A549 (cell line): ENCODE data around the gene GOLGA2. TPM values are rescaled to one million over a fixed set of nuclear protein-coding genes. Genes with fewer than 3 reads are reported as not detected.

ENCODE experiments used
- ATAC-seq, 2 experiments: fragments of 200-7000 bp in 1 of 2; fragments of >200 bp in 1 of 2; cut with Nextera tagmentation in 1 of 2; cut with Tn5 transposase in 1 of 2; 3 replicates each; pipeline versions ENCODE4 v1.8.0 to v1.9.1; 2018 to 2020; ENCODE audit warnings: mild to moderate bottlenecking in 1 of 2, moderate library complexity in 1 of 2
- CTCF ChIA-PET: fragments of 300-600 bp; sonication (Branson Sonifier 250); formaldehyde crosslinking; extraction: SDS; loops from one replicate; lab custom pipeline; 2021; ENCODE audit warnings: antibody characterized with exemption, inconsistent platforms; lab: Yijun Ruan, JAX
- POLR2A ChIA-PET: fragments of 350-600 bp; formaldehyde crosslinking; extraction: SDS; loops from one replicate; lab custom pipeline; 2021; ENCODE audit warnings: antibody characterized with exemption, inconsistent platforms; lab: Yijun Ruan, JAX
- DNase-seq, 2 experiments: peaks; one replicate each; pipeline versions ENCODE4 v3.0.0 to v3.0.0-alpha.2; 2011 to 2016; ENCODE audit warnings: low read depth in 1 of 2, low spot score in 1 of 2
- FAIRE-seq: peaks from 2 replicates; lab custom pipeline; 2011; peaks lifted over from hg19 to GRCh38; lab: Jason Lieb, UNC
- H3K27ac ChIP-seq, 2 experiments: fragments of >200 bp; sonication (Bioruptor Twin); formaldehyde crosslinking; 3 replicates each; pipeline ENCODE4 v1.5.1; 2016 to 2017
- H3K4me1 ChIP-seq: fragments of >200 bp; sonication (Bioruptor Twin); formaldehyde crosslinking; 3 replicates; pipeline ENCODE4 v1.6.1; 2016
- H3K4me2 ChIP-seq: fragments of >200 bp; sonication (Bioruptor Twin); formaldehyde crosslinking; 3 replicates; pipeline ENCODE4 v1.6.1; 2016
- H3K4me3 ChIP-seq: fragments of >200 bp; sonication (Bioruptor Twin); formaldehyde crosslinking; 3 replicates; pipeline ENCODE4 v1.5.1; 2016
- H3K9me3 ChIP-seq: fragments of >200 bp; sonication (Bioruptor Twin); formaldehyde crosslinking; 3 replicates; pipeline ENCODE4 v1.6.1; 2016
- CBX2 ChIP-seq: fragments of 200-600 bp; sonication (generic); IDR thresholded peaks from 2 replicates; pipeline ENCODE4 v1.6.1; 2016; ENCODE audit warnings: low read depth, mild to moderate bottlenecking, borderline replicate concordance
- CBX8 ChIP-seq: fragments of 200-600 bp; sonication (generic); IDR thresholded peaks from 2 replicates; pipeline ENCODE4 v1.6.1; 2016
- CEBPB ChIP-seq, 2 experiments: fragments of >200 bp in 1 of 2; sonication (Bioruptor Twin) in 1 of 2; formaldehyde crosslinking in 1 of 2; IDR thresholded peaks; 2 replicates each; pipeline ENCODE4 v1.6.1; 2012 to 2016
- CHD2 ChIP-seq: fragments of 150-350 bp; IDR thresholded peaks from 2 replicates; pipeline ENCODE4 v1.6.1; 2014; ENCODE audit warnings: low read length; ENCODE audit not compliant: partially characterized antibody
- CHD4 ChIP-seq: fragments of 200-600 bp; sonication (generic); IDR thresholded peaks from 2 replicates; pipeline ENCODE4 v1.6.1; 2016; ENCODE audit warnings: antibody characterized with exemption, mild to moderate bottlenecking, borderline replicate concordance
- EHF ChIP-seq: fragments of 250-450 bp; sonication (Bioruptor Pico); IDR thresholded peaks from 2 replicates; pipeline ENCODE4 v1.5.0; 2020; ENCODE audit warnings: mild to moderate bottlenecking
- EHMT2 ChIP-seq: fragments of 200-600 bp; sonication (generic); IDR thresholded peaks from 2 replicates; pipeline ENCODE4 v1.6.1; 2016; ENCODE audit warnings: antibody characterized with exemption, low read depth, mild to moderate bottlenecking, moderate library complexity
- ESRRA ChIP-seq: fragments of 150-350 bp; IDR thresholded peaks from 2 replicates; pipeline ENCODE4 v1.6.1; 2014; ENCODE audit warnings: mild to moderate bottlenecking, low read length, borderline replicate concordance
- FOXS1 ChIP-seq: fragments of 250-450 bp; sonication (Bioruptor Pico); IDR thresholded peaks from 2 replicates; pipeline ENCODE4 v1.5.0; 2020; ENCODE audit warnings: mild to moderate bottlenecking, moderate library complexity
- GATA3 ChIP-seq: IDR thresholded peaks from 2 replicates; pipeline ENCODE4 v1.6.1; 2012; ENCODE audit warnings: borderline replicate concordance
- HMGXB4 ChIP-seq: fragments of 250-450 bp; sonication (Bioruptor Pico); IDR thresholded peaks from 2 replicates; pipeline ENCODE4 v1.5.0; 2021; ENCODE audit warnings: mild to moderate bottlenecking, moderate library complexity, borderline replicate concordance
- HOXA7 ChIP-seq: fragments of 250-450 bp; sonication (Bioruptor Pico); IDR thresholded peaks from 2 replicates; pipeline ENCODE4 v1.5.0; 2020; ENCODE audit warnings: mild to moderate bottlenecking, moderate library complexity
- HOXB13 ChIP-seq: fragments of 250-450 bp; sonication (Bioruptor Pico); IDR thresholded peaks from 2 replicates; pipeline ENCODE4 v1.5.0; 2020; ENCODE audit warnings: low read depth, mild to moderate bottlenecking, moderate library complexity
- JUN ChIP-seq, 2 experiments: fragments of >200 bp; sonication (Bioruptor Twin); formaldehyde crosslinking; IDR thresholded peaks; 2 replicates in 1 of 2; 3 replicates in 1 of 2; pipeline ENCODE4 v1.6.1; 2016 to 2017
- KDM1A ChIP-seq: fragments of 200-600 bp; sonication (generic); IDR thresholded peaks from 2 replicates; pipeline ENCODE4 v1.6.1; 2016; ENCODE audit warnings: low read depth, mild to moderate bottlenecking
- KDM5A ChIP-seq: fragments of 200-600 bp; sonication (generic); IDR thresholded peaks from 2 replicates; pipeline ENCODE4 v1.6.1; 2016; ENCODE audit warnings: antibody characterized with exemption, mild to moderate bottlenecking
- MAZ ChIP-seq: fragments of 150-350 bp; IDR thresholded peaks from 2 replicates; pipeline ENCODE4 v1.6.1; 2014; ENCODE audit warnings: antibody characterized with exemption, low read depth, low read length, borderline replicate concordance
- NFE2L2 ChIP-seq: fragments of 150-350 bp; conservative IDR thresholded peaks from 2 replicates; pipeline ENCODE4 v1.6.1; 2014; ENCODE audit warnings: low read length
- PHF8 ChIP-seq: fragments of 200-600 bp; sonication (generic); IDR thresholded peaks from 2 replicates; pipeline ENCODE4 v1.6.1; 2016; ENCODE audit warnings: low read depth, mild to moderate bottlenecking, antibody characterized with exemption, moderate library complexity, borderline replicate concordance
- RCOR1 ChIP-seq: fragments of 150-350 bp; IDR thresholded peaks from 2 replicates; pipeline ENCODE4 v1.6.1; 2014; ENCODE audit warnings: antibody characterized with exemption, low read length, low read depth
- RNF2 ChIP-seq: fragments of 200-600 bp; sonication (generic); IDR thresholded peaks from 2 replicates; pipeline ENCODE4 v1.6.1; 2016; ENCODE audit warnings: low read depth, mild to moderate bottlenecking, antibody characterized with exemption, moderate library complexity, borderline replicate concordance
- SREBF2 ChIP-seq: fragments of 450-650 bp; IDR thresholded peaks from 2 replicates; pipeline ENCODE4 v1.6.1; 2014; ENCODE audit warnings: mild to moderate bottlenecking, moderate library complexity
- TP53 ChIP-seq: fragments of 250-450 bp; sonication (Bioruptor Pico); IDR thresholded peaks from 2 replicates; pipeline ENCODE4 v1.5.0; 2021; ENCODE audit warnings: mild to moderate bottlenecking, moderate library complexity
- ZC3H11A ChIP-seq: fragments of 450-650 bp; IDR thresholded peaks from 2 replicates; pipeline ENCODE4 v1.6.1; 2014; ENCODE audit warnings: antibody characterized with exemption, mild to moderate bottlenecking
- ZFP36 ChIP-seq: fragments of 450-650 bp; IDR thresholded peaks from 2 replicates; pipeline ENCODE4 v1.6.1; 2014; ENCODE audit warnings: borderline replicate concordance; ENCODE audit not compliant: partially characterized antibody
- ZNF302 ChIP-seq: fragments of 250-450 bp; sonication (Bioruptor Pico); IDR thresholded peaks from 2 replicates; pipeline ENCODE4 v1.9.0; 2021; ENCODE audit warnings: inconsistent platforms, mild to moderate bottlenecking, moderate library complexity
- WGBS: methylation state at CpG from one replicate; pipeline ENCODE4 v1.1.6; 2017; ENCODE audit errors: missing lambda C conversion rate; 5-methylcytosine and 5-hydroxymethylcytosine counted together
- polyA plus RNA-seq, 4 experiments: library from polyadenylated mRNA; depleted of rRNA in 3 of 4; stranded (reverse); fragments of >200 nt; fragmentation: RNase III in 1 of 4; extraction: RNeasy Plus Mini Kit Qiagen cat#74134 plus additional on column Dnase treatment in 1 of 4; gene quantifications; 2 replicates in 3 of 4; 3 replicates in 1 of 4; pipeline ENCODE4 v1.2.3, GENCODE V29; 2011 to 2017
- TF ChIP-seq, protein P1 (sequence below): fragments of >200 bp; sonication (Bioruptor Twin); formaldehyde crosslinking; IDR thresholded peaks from 3 replicates; pipeline ENCODE4 v1.6.1; 2016
- TF ChIP-seq, protein P2 (sequence below): fragments of 450-650 bp; IDR thresholded peaks from 2 replicates; pipeline ENCODE4 v1.6.1; 2014; ENCODE audit warnings: antibody characterized with exemption
- TF ChIP-seq, protein P3 (sequence below): fragments of >200 bp; sonication (Bioruptor Twin); formaldehyde crosslinking; IDR thresholded peaks from 2 replicates; pipeline ENCODE4 v1.6.1; 2016
- TF ChIP-seq, protein P4 (sequence below): fragments of 150-350 bp; IDR thresholded peaks from 2 replicates; pipeline ENCODE4 v1.6.1; 2014; ENCODE audit warnings: low read depth, mild to moderate bottlenecking, low read length

Gene GOLGA2
- polyA plus RNA-seq, 2 of the 4 experiments (the other 2 are of a cell fraction), result 55.3 to 60.1 TPM

GRCh38 chr9:128222026-128222425 is 53.8 kb downstream of the GOLGA2 start:
- Histone ChIP-seq H3K27ac (no peak overlapping the region), H3K9me3 (no peaks in the 10 kb centered on the region), H3K4me3 (no peak overlapping the region), H3K4me1 (peaks cover 19% of the 10 kb centered on the region), H3K4me2 (no peak overlapping the region)
- DNase-seq, result no peak
- no peak for TF ChIP-seq EHF (CRISPR knock-in tag)
- TF ChIP-seq EHMT2, result no peak
- TF ChIP-seq HMGXB4 (CRISPR knock-in tag), result no peak
- no peak for TF ChIP-seq RCOR1
- TF ChIP-seq ZNF302 (CRISPR knock-in tag), result no peak
- TF ChIP-seq CEBPB (IDR thresholded peaks at IDR 0.05), result no peak
- TF ChIP-seq CBX2, result no peak
- no peak for TF ChIP-seq GATA3
- TF ChIP-seq PHF8, result no peak
- TF ChIP-seq ZFP36, result no peak
- TF ChIP-seq MAZ, result no peak
- no peak for TF ChIP-seq ZC3H11A
- TF ChIP-seq RNF2, result no peak
- TF ChIP-seq CHD4, result no peak
- TF ChIP-seq JUN (IDR thresholded peaks at IDR 0.05), result no peak
- TF ChIP-seq HOXA7 (CRISPR knock-in tag), result no peak
- no peak for TF ChIP-seq NFE2L2
- TF ChIP-seq SREBF2, result no peak
- TF ChIP-seq, protein P1, sequence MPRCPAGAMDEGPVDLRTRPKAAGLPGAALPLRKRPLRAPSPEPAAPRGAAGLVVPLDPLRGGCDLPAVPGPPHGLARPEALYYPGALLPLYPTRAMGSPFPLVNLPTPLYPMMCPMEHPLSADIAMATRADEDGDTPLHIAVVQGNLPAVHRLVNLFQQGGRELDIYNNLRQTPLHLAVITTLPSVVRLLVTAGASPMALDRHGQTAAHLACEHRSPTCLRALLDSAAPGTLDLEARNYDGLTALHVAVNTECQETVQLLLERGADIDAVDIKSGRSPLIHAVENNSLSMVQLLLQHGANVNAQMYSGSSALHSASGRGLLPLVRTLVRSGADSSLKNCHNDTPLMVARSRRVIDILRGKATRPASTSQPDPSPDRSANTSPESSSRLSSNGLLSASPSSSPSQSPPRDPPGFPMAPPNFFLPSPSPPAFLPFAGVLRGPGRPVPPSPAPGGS, result no peak
- TF ChIP-seq, protein P2, sequence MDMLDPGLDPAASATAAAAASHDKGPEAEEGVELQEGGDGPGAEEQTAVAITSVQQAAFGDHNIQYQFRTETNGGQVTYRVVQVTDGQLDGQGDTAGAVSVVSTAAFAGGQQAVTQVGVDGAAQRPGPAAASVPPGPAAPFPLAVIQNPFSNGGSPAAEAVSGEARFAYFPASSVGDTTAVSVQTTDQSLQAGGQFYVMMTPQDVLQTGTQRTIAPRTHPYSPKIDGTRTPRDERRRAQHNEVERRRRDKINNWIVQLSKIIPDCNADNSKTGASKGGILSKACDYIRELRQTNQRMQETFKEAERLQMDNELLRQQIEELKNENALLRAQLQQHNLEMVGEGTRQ, result no peak
- 94% methylated on average over 10 of the region's 10 CpGs for WGBS
- ChIA-PET CTCF (interaction anchor here (0.7 to 2.0 kb wide), 10 partner anchors 8 to 413 kb away, joined by 3 to 7 read pairs (median 4); partner anchors contain the start of genes CIZ1 and DNM1), POLR2A (no interaction called here)
- ATAC-seq, result no peak
- no peak for FAIRE-seq

DNA sequence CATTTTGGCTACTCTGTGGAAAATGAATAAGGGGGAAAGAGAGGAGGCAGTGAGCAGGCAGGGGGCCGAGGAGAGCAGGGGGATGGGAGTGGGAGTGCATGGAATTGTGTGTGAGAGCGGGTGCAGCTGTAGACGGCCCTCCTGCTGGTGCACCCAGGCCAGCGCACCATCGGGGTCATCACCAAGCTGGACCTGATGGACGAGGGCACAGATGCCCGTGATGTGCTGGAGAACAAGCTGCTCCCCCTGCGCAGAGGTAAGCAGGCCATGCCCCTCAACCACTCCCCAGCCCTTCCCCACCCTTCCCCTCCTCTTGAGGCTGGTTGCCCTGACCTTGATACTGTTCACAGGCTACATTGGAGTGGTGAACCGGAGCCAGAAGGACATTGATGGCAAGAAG is 56.0 kb downstream of the GOLGA2 start:
- Histone ChIP-seq H3K4me1 (peaks cover 41% of the 10 kb centered on the region), H3K9me3 (no peaks in the 10 kb centered on the region), H3K4me2 (no peak overlapping the region), H3K27ac (no peak overlapping the region), H3K4me3 (no peak overlapping the region)
- FAIRE-seq (no peak), ATAC-seq (no peak), DNase-seq (no peak)
- ChIA-PET CTCF (interaction anchor here (0.5 to 1.5 kb wide), 2 partner anchors 13 to 25 kb away, joined by 3 to 4 read pairs; no protein-coding TSS in a partner anchor), POLR2A (no interaction called here)
- TF ChIP-seq FOXS1 (no peak), KDM5A (no peak), CHD2 (no peak), EHMT2 (no peak), JUN (IDR thresholded peaks at IDR 0.05) (no peak), HOXB13 (CRISPR knock-in tag) (no peak), SREBF2 (no peak), KDM1A (no peak), ESRRA (no peak), TP53 (CRISPR knock-in tag) (no peak), CBX8 (no peak), EHF (CRISPR knock-in tag) (no peak), HOXA7 (CRISPR knock-in tag) (no peak), RCOR1 (no peak)
- TF ChIP-seq, protein P1, result no peak
- TF ChIP-seq, protein P3, sequence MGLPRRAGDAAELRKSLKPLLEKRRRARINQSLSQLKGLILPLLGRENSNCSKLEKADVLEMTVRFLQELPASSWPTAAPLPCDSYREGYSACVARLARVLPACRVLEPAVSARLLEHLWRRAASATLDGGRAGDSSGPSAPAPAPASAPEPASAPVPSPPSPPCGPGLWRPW, result no peak
- TF ChIP-seq, protein P4, sequence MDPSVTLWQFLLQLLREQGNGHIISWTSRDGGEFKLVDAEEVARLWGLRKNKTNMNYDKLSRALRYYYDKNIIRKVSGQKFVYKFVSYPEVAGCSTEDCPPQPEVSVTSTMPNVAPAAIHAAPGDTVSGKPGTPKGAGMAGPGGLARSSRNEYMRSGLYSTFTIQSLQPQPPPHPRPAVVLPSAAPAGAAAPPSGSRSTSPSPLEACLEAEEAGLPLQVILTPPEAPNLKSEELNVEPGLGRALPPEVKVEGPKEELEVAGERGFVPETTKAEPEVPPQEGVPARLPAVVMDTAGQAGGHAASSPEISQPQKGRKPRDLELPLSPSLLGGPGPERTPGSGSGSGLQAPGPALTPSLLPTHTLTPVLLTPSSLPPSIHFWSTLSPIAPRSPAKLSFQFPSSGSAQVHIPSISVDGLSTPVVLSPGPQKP, result no peak
- 87% methylated on average over 9 of the region's 9 CpGs for WGBS
